GM19035 (cell line): ENCODE data around the gene KCNJ4.

Experiments
- ATAC-seq: cut with Tn5 transposase; IDR thresholded peaks from one replicate; pipeline ENCODE4 v1.9.1; 2021; ENCODE audit not compliant: unreplicated experiment

The KCNJ4 gene

GRCh38 chr22:38455076-38455529 is at the start of gene KCNJ4:
Gene KCNJ4, minus strand, starts transcription at chr22:38455199. Its CDS starts 27,067 bp downstream, at chr22:38428132.
- no peak for ATAC-seq

GRCh38 chr22:38503021-38503420 is 48.0 kb upstream of the KCNJ4 start:
- no peak for ATAC-seq

GRCh38 chr22:38501797-38502672 is 47.0 kb upstream of the KCNJ4 start:
- ATAC-seq: no peak

- ATAC-seq: no peak
Measured at GRCh38 chr22:38497869-38498268, 42.9 kb upstream of the KCNJ4 start.

- no peak for ATAC-seq
Measured at GRCh38 chr22:38494939-38495338, 39.9 kb upstream of the KCNJ4 start.

GRCh38 chr22:38494498-38494897 is 39.5 kb upstream of the KCNJ4 start:
- no peak for ATAC-seq

GRCh38 chr22:38491707-38492348 is 36.8 kb upstream of the KCNJ4 start:
- no peak for ATAC-seq

- ATAC-seq: no peak
Measured at GRCh38 chr22:38490915-38491314, 35.9 kb upstream of the KCNJ4 start.

GRCh38 chr22:38490475-38490874 is 35.5 kb upstream of the KCNJ4 start:
- no peak for ATAC-seq

- no peak for ATAC-seq
Measured at GRCh38 chr22:38489561-38490145, 34.7 kb upstream of the KCNJ4 start.

- ATAC-seq: no peak
Measured at GRCh38 chr22:38489142-38489541, 34.1 kb upstream of the KCNJ4 start.

GRCh38 chr22:38487946-38488345 is 32.9 kb upstream of the KCNJ4 start:
- ATAC-seq: no peak

- ATAC-seq: no peak
Measured at GRCh38 chr22:38485783-38486182, 30.8 kb upstream of the KCNJ4 start.

- ATAC-seq: no peak
Measured at GRCh38 chr22:38484244-38484643, 29.2 kb upstream of the KCNJ4 start.

GRCh38 chr22:38482662-38483308 is 27.8 kb upstream of the KCNJ4 start:
- no peak for ATAC-seq

GRCh38 chr22:38481871-38482332 is 26.9 kb upstream of the KCNJ4 start:
- no peak for ATAC-seq

GRCh38 chr22:38481162-38481870 is 26.3 kb upstream of the KCNJ4 start:
- no peak for ATAC-seq

GRCh38 chr22:38479096-38479837 is 24.3 kb upstream of the KCNJ4 start:
- no peak for ATAC-seq

- no peak for ATAC-seq
Measured at GRCh38 chr22:38477585-38477984, 22.6 kb upstream of the KCNJ4 start.
